Superior temporal gyrus (tissue), 1 donor: ENCODE results near the gene FBXL2.
"Not testable (repeated sequence)": the region's sequence is repeated elsewhere in the genome, so short reads cannot be mapped to it uniquely, and the experiment has no call there.

Experiments used
- DNase-seq: peaks from one replicate; pipeline ENCODE4 v3.0.0-alpha.2; 2016; ENCODE audit errors: extremely low spot score

FBXL2 gene

DNA sequence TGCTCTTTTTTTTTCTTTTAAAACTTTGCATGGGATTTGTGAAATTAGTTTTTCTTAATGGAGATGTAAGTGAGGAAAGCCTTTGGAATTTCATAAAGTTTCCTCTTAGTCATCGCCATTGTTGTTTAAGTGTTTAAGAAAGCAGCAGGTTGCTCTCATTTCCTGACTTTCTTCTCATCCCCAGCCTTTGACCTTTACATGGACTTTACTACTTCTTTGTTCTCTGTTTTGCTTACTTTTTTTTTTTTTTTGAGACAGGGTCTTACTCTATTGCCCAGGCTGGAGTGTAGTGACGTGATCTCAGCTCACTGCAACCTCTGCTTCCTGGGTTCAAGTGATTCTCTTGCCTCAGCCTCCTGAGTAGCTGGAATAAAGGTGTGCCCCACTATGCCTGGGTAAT is 38.6 kb downstream of the FBXL2 start:
- DNase-seq = no peak

DNA sequence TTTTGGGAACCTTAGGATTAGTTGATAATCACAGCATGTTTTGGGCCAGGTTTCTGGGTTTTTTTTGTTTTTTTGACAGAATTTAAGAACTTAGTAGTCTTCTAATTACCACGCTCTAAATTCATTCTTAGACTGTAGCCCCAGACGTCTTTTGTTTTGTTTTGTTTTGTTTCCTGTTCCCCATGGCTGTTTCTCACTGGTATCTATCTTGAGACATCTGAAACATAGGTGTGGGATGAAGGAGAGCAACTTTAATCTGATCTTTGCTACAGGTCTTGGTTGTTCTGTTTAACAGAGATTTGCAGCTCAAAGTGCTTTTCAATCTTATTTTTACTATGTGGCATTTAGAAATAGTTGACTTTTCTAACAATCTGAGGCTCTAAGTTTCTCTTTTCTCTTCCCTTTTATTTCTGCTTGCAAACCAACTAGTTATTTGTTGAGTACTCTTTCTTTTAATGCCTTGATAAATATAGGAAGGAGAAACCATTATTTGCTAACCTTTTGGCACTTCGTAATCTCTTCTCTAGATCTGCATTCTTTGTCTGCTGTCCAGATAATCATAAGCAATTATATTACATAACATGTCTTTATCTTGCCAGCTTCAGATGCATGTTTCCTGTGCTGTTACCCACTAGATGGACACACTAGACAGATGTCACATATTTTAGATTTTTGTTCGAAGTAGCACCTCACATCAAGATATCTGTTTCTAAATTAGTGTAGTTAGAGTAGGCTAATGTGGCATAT is 40.9 kb downstream of the FBXL2 start:
- DNase-seq = no peak

- no peak for DNase-seq
Observed at GRCh38 chr3:33318710-33319380, 41.6 kb downstream of the FBXL2 start.

DNA sequence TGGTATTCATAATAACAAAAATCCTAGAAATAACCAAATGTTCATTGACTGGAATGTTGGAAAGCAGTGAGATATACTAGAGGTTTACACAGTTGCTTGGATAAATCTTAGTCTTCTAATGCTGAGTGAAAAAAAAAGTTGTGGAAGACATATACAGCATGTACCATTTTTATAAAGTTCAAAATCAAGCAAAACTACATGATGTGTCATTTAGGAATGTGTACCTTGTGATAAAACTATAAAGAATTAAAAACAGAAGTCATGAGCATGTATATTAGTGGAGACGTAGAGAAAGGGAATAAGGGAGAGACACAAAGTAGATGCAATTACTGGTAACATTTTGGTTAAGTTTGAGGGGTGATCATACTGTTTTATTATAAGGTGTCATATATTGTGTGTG is 45.2 kb downstream of the FBXL2 start:
- no peak for DNase-seq

GRCh38 chr3:33331414-33331813 is 54.2 kb downstream of the FBXL2 start:
- no peak for DNase-seq

DNA sequence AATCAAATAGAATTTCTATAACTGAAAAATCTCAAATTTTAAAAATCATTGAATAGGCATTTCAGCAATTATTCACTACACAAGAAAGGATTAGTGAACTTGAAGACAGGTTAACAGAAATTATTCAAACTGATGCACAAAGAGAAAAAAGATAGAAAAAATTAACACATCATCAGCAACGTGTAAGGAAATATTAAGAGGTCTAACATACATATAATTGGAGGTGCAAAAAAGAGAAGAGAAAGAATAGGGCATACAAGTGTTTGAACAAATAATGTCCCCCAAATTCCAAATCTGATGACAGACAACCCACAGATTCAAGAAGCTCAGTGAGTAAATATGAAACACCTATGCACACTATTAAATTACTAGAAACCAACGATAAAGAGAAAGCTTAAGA is 57.1 kb downstream of the FBXL2 start:
- no peak for DNase-seq

DNA sequence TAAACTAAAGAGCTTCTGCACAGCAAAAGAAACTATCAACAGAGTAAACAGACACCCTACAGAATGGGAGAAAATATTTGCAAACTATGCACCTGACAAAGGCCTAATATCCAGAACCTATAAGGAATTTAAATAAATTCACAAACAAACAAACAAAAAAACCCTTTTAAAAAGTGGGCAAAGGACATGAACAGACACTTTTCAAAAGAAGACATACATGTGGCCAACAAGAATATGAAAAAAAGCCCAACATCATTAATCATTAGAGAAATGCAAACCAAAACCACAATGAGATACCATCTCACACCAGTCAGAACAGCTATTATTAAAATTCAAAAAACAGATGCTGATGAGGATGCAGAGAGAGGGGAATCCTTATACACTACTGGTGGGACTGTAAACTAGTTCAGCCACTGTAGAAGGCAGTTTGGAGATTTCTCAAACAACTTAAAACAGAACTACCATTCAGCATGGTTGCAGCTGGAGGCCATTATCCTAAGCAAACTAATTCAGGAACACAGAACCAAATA is 61.8 kb downstream of the FBXL2 start:
- not testable (repeated sequence) for DNase-seq

DNA sequence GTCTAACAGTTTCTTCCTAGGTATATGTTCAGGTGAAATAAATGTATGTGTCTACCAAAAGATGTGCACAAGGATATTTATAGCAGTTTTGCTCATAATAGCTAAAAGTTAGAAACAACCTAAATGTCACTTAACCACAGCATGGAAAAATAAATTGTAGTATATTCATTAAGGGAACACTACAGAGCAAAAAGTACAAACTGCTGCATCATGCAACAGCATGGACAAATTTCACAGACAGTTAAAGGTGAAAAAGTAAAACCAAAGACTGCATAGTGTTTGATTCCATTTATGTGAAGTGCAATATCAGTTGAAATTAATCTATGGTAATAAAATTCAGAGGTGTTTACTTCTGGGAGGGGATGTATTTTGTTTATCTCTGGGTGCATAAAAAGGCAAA is 62.5 kb downstream of the FBXL2 start:
- no peak for DNase-seq

DNA sequence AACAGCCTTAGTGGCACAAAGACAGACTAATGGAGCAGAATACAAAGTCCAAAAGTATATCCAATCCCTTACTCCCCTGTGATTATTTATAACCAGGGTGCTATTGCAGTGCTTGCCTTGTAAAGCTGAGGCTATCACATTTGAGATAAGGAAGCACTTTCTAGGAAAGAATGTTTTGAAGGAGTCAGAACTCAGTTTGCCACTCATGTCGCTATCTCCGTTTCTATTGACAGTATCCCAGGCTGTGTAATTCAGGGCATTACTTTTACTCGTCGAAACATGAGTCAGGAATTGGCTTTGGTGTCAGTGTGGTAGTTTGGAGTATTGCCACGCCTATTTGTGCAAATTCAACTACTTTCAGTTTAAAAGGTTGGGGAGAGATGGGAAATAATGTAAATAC is 78.4 kb downstream of the FBXL2 start:
- no peak for DNase-seq

DNA sequence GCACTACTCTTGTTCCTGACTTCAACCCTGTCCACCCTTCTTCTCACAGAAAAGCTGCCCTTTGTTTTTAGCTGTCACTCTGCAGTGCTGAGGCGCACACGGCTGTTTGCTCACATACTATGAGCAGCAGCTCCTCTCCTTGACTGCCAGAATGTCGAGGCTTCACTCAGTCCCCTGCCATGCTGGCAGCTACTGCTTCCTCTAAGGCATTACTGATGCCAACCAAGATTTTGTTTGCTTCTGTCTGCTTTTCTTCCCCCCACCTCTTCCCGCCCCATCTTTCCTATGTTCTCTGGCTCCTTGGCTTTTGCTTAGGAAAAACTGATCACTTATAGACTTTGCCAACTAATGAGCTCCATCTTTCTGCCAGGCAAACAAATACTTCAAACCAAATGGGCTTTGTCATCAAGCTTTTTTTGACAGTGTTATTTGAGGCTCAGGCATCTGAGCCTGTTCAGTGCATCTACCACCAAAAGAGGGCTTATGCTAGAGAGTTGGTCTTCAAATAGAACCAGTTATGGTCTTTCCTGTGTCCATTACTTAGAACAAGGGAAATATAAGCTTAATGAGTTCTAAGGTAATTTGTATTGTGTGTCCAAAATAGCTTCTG is 81.0 kb downstream of the FBXL2 start:
- DNase-seq = no peak

DNA sequence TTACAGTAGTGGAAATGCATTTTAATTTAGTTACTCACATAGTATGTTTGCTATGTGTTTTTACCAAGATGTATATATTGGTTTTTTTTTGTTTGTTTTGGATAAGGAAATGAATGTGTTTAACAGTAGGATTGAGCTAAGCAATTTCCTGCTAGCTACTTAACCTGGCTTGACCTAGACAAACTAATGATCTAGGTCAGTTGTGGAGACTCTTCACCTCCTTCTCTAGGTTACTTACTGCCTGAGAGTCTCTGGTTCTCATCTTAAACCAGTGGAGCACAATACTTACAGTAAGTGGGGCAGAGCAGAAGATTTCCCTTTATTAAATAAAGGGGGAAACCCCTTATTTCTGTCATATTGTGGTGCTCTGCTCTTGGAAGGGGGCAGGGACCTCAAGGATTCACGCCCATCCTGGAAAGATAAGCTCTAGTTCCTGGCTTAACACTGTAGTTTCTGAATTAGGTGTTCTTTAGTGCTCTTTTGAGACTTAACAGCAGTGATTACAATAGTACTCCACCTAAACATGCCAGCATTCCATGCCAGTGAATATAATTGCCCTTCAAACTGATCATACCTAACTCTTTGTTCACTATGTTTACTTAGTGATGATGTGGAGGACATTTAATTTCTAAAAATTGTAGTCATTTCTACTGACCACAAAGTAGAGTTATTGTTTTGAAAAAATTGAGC is 83.0 kb downstream of the FBXL2 start:
- no peak for DNase-seq

DNA sequence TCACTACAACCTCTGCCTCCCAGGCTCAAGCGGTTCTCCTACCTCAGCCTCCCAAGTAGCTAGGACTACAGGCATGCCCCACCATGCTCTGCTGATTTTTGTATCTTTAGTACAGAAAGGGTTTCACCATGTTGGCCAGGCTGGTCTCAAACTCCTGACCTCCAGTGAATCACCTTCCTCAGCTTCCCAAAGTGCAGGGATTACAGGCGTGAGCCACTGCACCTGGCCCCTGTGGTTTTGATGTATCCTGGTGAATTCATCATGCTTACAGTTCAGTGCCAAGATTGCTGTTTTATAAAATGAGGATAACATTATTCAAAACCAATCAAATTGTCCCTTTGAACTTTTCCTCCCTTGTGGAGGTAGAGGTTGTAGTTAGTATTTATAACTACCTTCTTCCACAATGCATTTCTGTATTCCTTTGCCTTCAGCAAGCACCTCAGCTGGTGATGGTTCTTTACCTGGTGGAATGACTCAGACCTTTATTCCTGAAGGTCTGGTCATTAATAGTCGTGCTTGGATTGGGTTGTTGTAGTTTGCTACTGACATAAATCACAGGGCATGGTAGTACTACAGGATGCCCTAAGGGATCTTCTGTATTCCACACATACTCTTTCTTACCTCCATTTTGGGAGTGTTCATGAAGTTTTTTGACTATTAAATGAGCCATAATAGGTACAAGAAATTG is 86.0 kb downstream of the FBXL2 start:
- no peak for DNase-seq

GRCh38 chr3:33364060-33364459 is 86.8 kb downstream of the FBXL2 start:
- DNase-seq = no peak

DNA sequence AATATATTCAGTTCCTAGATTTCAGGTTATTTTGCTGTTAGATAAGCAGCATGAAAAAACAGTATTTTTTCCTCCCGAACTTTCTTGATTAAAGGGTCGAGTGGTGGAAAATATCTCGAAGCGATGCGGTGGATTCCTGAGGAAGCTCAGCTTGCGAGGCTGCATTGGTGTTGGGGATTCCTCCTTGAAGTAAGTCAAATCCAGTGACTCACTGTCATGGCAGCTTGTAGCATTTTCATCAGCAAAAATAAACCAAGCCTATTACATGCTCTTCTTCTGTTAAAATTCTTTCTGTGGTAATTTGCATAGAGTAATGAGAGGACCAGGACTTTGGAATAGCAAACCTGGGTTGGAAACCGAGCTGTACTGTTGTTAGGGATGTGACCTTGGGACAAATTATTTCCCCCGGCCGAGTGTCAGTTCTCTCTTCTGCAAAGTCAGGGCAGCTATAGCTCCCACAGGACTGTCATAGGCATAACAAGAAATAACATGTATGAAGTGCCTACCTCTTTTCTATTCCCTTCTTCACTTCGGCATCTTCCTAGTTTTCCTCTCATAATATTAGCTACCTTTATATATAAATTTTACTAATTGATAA is 87.4 kb downstream of the FBXL2 start:
- DNase-seq = peak; percentile 38

- DNase-seq = peak; percentile 93
Observed at GRCh38 chr3:33372218-33373081, 95.2 kb downstream of the FBXL2 start.

GRCh38 chr3:33373082-33373437 is 95.8 kb downstream of the FBXL2 start:
- no peak for DNase-seq

DNA sequence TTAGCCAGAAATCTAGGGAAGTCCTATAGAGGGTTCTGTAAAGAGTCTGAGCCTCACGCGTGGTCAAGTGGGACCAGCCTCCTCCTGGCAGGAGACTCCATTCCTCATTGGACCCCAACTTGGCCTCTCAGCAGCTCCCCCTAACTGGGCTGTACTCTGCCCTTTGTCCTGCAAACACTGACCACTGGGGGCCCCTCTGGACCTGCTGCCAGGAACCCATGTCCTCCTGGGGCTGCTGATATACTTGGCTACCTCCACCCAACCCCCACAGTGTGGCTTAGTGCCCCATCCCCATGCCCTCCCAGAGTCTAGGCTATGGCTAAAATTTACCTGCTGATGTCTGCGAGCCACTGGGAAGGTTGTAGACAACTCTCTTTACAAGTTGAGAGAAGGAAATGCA is 100.2 kb downstream of the FBXL2 start:
- no peak for DNase-seq

DNA sequence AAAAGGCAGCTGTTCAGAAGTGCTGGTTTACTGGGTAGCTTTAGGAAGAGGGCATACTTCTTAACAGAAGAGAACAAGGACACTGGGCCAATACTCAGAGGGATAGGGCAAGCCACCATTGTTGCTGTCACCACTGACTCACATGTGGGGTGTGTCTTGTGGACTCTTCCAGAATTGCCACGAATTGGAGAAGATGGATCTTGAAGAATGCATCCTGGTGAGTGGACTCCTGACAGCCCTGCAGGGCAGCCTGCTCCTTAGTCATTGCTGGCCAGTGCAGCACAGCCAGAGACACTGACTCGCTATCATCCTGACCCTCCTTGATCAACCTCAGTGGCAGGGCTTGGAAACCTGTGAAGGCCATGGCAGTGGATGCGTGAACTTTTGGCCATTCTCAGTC is 100.7 kb downstream of the FBXL2 start:
- no peak for DNase-seq

- no peak for DNase-seq
Observed at GRCh38 chr3:33380653-33381052, 103.4 kb downstream of the FBXL2 start.

GRCh38 chr3:33383951-33384350 is 106.7 kb downstream of the FBXL2 start:
- no peak for DNase-seq
